ENCODE results near the gene SAMD14.

GRCh38 chr17:50090071-50090470 is 39.9 kb downstream of the SAMD14 start:
- TF ChIP-seq, protein P1, sequence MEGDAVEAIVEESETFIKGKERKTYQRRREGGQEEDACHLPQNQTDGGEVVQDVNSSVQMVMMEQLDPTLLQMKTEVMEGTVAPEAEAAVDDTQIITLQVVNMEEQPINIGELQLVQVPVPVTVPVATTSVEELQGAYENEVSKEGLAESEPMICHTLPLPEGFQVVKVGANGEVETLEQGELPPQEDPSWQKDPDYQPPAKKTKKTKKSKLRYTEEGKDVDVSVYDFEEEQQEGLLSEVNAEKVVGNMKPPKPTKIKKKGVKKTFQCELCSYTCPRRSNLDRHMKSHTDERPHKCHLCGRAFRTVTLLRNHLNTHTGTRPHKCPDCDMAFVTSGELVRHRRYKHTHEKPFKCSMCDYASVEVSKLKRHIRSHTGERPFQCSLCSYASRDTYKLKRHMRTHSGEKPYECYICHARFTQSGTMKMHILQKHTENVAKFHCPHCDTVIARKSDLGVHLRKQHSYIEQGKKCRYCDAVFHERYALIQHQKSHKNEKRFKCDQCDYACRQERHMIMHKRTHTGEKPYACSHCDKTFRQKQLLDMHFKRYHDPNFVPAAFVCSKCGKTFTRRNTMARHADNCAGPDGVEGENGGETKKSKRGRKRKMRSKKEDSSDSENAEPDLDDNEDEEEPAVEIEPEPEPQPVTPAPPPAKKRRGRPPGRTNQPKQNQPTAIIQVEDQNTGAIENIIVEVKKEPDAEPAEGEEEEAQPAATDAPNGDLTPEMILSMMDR (IDR thresholded peaks at IDR 0.05 in 4 of 5, conservative IDR thresholded peaks at IDR 0.05 in 1 of 5): no peak
- no peak for TF ChIP-seq POLR2A (IDR thresholded peaks at IDR 0.05)
